Gastroesophageal sphincter (tissue), 4 donors: ENCODE measurements around the gene KCTD15. TPM values are rescaled to one million over a fixed set of nuclear protein-coding genes. Genes with fewer than 3 reads are reported as not detected.

Experiments used
- ATAC-seq: fragments of 150-250 bp; one replicate; pipeline ENCODE4 v1.9.1; 2016; ENCODE audit warnings: mild to moderate bottlenecking, moderate library complexity
- H3K27ac ChIP-seq, 4 donors: fragments of 200-600 bp; sonication (generic) in 3 of 4; 1 replicate in 3 of 4; 2 replicates in 1 of 4; pipeline ENCODE4 v1.5.1; 2016 to 2019
- H3K27me3 ChIP-seq: fragments of 200-600 bp; sonication (generic); one replicate; pipeline ENCODE4 v1.5.1; 2019
- H3K36me3 ChIP-seq, 2 donors: fragments of 200-600 bp; sonication (generic); one replicate each; pipeline ENCODE4 v1.5.1; 2019; ENCODE audit warnings: control low read depth in 1 of 2
- H3K4me1 ChIP-seq, 3 donors: fragments of 200-600 bp; sonication (generic); 1 replicate in 2 of 3; 2 replicates in 1 of 3; pipeline ENCODE4 v1.5.1; 2016 to 2019; ENCODE audit warnings: control low read depth in 2 of 3
- H3K4me3 ChIP-seq, 2 donors: fragments of 200-600 bp; sonication (generic); one replicate each; pipeline ENCODE4 v1.5.1; 2019; ENCODE audit warnings: mild to moderate bottlenecking in 1 of 2, moderate library complexity in 1 of 2
- H3K9me3 ChIP-seq, 3 donors: fragments of 200-600 bp; sonication (generic); one replicate each; pipeline ENCODE4 v1.5.1; 2017 to 2019; ENCODE audit warnings: control low read depth in 2 of 3
- CTCF ChIP-seq, 4 experiments: fragments of 200-600 bp in 2 of 4; fragments of 450-650 bp in 2 of 4; sonication (generic) in 1 of 4; IDR thresholded peaks; one replicate each; pipeline ENCODE4 v1.5.1; 2017 to 2019; ENCODE audit warnings: antibody characterized with exemption in 4 of 4, mild to moderate bottlenecking in 2 of 4, moderate library complexity in 2 of 4
- EP300 ChIP-seq: sonication (generic); formaldehyde crosslinking; IDR thresholded peaks from one replicate; pipeline ENCODE4 v1.6.1; 2017; ENCODE audit warnings: antibody characterized with exemption, mild to moderate bottlenecking
- POLR2A ChIP-seq, 2 donors: fragments of 450-650 bp; IDR thresholded peaks; one replicate each; pipeline ENCODE4 v1.6.1; 2017; ENCODE audit warnings: antibody characterized with exemption in 2 of 2, mild to moderate bottlenecking in 2 of 2, moderate library complexity in 1 of 2
- POLR2AphosphoS5 ChIP-seq: sonication (generic); formaldehyde crosslinking; IDR thresholded peaks from one replicate; pipeline ENCODE4 v1.6.1; 2017; ENCODE audit warnings: antibody characterized with exemption
- WGBS, 2 donors: methylation state at CpG; one replicate each; pipeline ENCODE4 v1.1.5; 2018; ENCODE audit warnings: low coverage in 1 of 2; 5-methylcytosine and 5-hydroxymethylcytosine counted together
- total RNA-seq, 4 donors: library from RNA; depleted of rRNA; stranded (reverse); fragments of >200 nt; gene quantifications; one replicate each; pipeline ENCODE4 v1.1.0, GENCODE V29; 2016

Gene KCTD15
- 100 to 1,000 TPM in 1 of 4 donors, 10 to 100 TPM in 3; 62.3 to 148 (median 84.3) TPM for total RNA-seq

DNA sequence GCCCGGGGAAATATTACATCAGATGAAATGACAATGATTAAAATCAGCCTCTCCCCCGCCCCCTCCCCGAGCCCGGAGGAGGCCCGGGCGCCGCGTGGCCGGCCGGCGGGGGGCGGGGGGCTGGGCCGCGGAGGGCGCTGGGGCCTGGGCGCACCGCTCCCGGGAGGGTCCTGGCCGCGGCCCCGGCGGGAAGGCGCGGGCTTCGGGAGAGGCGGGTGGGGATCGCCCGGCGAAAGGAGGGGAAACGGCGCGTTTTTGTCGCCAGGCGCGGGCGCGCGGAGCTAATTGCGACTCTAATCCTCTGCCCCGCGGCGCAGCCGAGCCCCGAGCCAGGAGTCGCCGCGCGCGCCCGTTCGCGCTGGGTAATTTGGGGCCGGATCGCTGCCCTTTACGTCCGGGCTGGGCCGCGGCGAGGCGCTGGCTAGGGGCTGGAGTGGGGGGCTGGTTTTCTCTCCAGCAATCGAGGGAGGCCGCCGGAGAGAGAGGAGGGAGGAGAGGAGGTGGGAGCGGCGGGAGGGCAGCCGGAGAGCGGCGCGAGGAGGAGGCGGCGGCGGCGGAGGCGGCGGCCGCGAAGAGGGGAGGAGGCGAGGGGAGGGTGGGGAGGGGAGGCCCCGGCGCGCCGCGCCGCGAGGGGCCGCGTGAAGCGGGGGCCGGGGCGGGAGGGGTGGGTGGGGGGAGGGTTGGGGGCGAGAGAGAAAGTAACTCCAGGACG, at the start of gene KCTD15:
Gene KCTD15 (plus strand): TSS at position 707 of the 712 bp plus-strand sequence. CDS start 3,585 bp downstream, outside the sequence.
- Histone ChIP-seq H3K4me3 (peak within 1 kb of the TSS; percentile 78 to 82), H3K27ac (peak within 1 kb of the TSS; percentile 95 to 96 (median 96)), H3K4me1 (peaks cover 0 to 61% (median 10%) of the 10 kb centered on the region in 3 donors), H3K36me3 (peaks cover 0 to 13% of the 10 kb centered on the region in 2 donors), H3K27me3 (peaks cover 2% of the 10 kb centered on the region), H3K9me3 (no peaks in the 10 kb centered on the region)
- no peak for TF ChIP-seq POLR2A (IDR thresholded peaks at IDR 0.05)
- TF ChIP-seq POLR2AphosphoS5 = no peak
- no peak for TF ChIP-seq EP300
- no peak for TF ChIP-seq CTCF (IDR thresholded peaks at IDR 0.05)
- 0% methylated on average over 12 of the region's 92 CpGs; no CpG with 5 or more reads in 1 of the 2 donors for WGBS, 2 donors
- peak; percentile 26 for ATAC-seq

GRCh38 chr19:33747273-33747672, 49.4 kb upstream of the KCTD15 start:
- H3K36me3 ChIP-seq = no peaks in the 10 kb centered on the region
- no peak overlapping the region for H3K4me3 ChIP-seq
- H3K27me3 ChIP-seq = peaks cover 74% of the 10 kb centered on the region
- no peak overlapping the region for H3K27ac ChIP-seq
- no peak for TF ChIP-seq POLR2AphosphoS5
- no peak for TF ChIP-seq CTCF (IDR thresholded peaks at IDR 0.05)
- TF ChIP-seq EP300 = no peak
- TF ChIP-seq POLR2A (IDR thresholded peaks at IDR 0.05) = no peak
- no peaks in the 10 kb centered on the region for H3K4me1 ChIP-seq
- ATAC-seq = no peak
- 11 to 28% methylated on average over 2 to 4 of the region's 4 CpGs for WGBS, 2 donors
- H3K9me3 ChIP-seq = no peaks in the 10 kb centered on the region

- Histone ChIP-seq H3K36me3 (no peaks in the 10 kb centered on the region), H3K9me3 (no peaks in the 10 kb centered on the region), H3K4me1 (no peaks in the 10 kb centered on the region), H3K27ac (no peak overlapping the region), H3K4me3 (no peak overlapping the region), H3K27me3 (peaks cover 76% of the 10 kb centered on the region)
- no peak for ATAC-seq
- TF ChIP-seq EP300 (no peak), POLR2A (IDR thresholded peaks at IDR 0.05) (no peak), POLR2AphosphoS5 (no peak), CTCF (IDR thresholded peaks at IDR 0.05) (no peak)
- WGBS, 2 donors = no CpG with 5 or more reads among the region's 8 CpGs
Observed at GRCh38 chr19:33748231-33748630, 48.4 kb upstream of the KCTD15 start.

DNA sequence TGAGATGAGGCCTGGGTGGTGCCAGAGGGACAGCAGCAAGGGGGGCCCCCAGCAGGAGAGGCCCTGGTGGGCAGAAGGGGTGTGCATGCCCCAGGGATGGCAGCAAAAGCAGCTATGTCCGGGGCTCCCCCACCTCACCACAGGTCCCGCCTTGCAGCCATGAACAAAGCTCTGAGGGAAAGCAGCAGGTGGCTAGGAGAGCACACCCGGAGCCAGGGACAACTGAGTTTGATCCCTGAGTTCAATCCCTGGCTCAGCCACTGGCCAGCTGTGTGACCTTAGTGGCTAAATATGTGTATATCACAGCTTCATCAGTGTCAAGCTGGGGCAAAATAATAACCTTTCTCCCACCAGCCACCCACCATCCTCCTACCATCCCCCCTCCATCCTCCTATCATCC, 47.7 kb upstream of the KCTD15 start:
- TF ChIP-seq CTCF (IDR thresholded peaks at IDR 0.05) (no peak), POLR2AphosphoS5 (no peak), EP300 (no peak), POLR2A (IDR thresholded peaks at IDR 0.05) (no peak)
- no peaks in the 10 kb centered on the region for H3K4me1 ChIP-seq
- H3K27ac ChIP-seq = no peak overlapping the region
- H3K4me3 ChIP-seq = no peak overlapping the region
- no peak for ATAC-seq
- H3K9me3 ChIP-seq = no peaks in the 10 kb centered on the region
- no peaks in the 10 kb centered on the region for H3K36me3 ChIP-seq
- 25 to 83% methylated on average over 1 to 2 of the region's 3 CpGs for WGBS, 2 donors
- peaks cover 76% of the 10 kb centered on the region for H3K27me3 ChIP-seq

DNA sequence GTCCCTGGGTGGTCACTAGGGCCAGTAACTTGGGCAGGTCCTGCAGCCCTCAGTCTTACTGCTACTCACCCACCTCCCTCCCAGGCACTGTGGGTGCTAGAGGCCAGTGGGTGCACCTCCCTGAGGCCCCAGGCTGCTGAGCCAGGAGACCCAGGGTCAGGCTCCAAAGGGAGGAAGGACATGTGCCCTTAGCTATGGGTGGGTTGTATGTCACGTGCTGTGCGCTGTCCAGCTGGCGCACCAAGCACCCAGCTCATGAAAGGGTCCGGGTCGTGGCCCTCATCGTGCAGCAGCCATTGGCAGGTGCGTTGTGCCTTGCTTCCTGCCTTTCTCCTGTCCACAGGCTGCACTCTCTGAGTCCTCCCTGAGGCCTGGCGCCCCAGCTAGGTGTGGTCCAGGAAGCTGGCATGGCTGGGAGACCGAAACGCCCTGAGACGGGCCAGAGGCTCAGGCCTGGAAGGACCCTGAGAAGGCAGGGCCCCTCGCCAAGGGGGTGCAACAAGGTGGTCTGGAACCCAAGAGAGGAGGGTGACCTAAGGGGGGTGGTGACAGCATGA, 47.0 kb upstream of the KCTD15 start:
- TF ChIP-seq CTCF (IDR thresholded peaks at IDR 0.05) (no peak), POLR2AphosphoS5 (no peak), EP300 (no peak), POLR2A (IDR thresholded peaks at IDR 0.05) (no peak)
- H3K4me3 ChIP-seq = no peak overlapping the region
- no peaks in the 10 kb centered on the region for H3K9me3 ChIP-seq
- H3K27ac ChIP-seq = no peak overlapping the region
- H3K27me3 ChIP-seq = peaks cover 74% of the 10 kb centered on the region
- no CpG with 5 or more reads among the region's 12 CpGs for WGBS, 2 donors
- ATAC-seq = no peak
- H3K4me1 ChIP-seq = no peaks in the 10 kb centered on the region
- no peaks in the 10 kb centered on the region for H3K36me3 ChIP-seq
